ENCODE results near the gene AFAP1.

DNA sequence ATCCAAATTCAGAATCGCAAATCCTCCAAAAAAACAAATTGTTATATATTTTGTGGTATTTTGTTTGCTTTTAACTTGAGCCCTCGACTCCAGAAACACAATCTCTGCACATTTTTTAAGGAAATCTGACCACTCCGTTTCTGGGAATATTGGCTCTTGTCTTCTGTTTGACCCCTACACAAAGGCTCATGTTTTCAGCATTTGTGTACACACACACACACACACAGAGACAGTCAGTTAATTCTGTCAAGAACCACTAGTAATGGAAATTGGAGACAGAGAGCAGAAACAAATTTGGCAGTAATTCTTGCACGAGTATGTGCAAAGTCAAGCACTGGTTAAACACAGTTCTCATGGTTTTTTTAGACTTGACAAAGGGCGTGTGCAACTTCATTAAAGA is 115.4 kb downstream of the AFAP1 start:
- TF ChIP-seq EZH2phosphoT487 (IDR thresholded peaks at IDR 0.05; ENCODE audit: borderline replicate concordance), result no peak
- TF ChIP-seq, protein P1, sequence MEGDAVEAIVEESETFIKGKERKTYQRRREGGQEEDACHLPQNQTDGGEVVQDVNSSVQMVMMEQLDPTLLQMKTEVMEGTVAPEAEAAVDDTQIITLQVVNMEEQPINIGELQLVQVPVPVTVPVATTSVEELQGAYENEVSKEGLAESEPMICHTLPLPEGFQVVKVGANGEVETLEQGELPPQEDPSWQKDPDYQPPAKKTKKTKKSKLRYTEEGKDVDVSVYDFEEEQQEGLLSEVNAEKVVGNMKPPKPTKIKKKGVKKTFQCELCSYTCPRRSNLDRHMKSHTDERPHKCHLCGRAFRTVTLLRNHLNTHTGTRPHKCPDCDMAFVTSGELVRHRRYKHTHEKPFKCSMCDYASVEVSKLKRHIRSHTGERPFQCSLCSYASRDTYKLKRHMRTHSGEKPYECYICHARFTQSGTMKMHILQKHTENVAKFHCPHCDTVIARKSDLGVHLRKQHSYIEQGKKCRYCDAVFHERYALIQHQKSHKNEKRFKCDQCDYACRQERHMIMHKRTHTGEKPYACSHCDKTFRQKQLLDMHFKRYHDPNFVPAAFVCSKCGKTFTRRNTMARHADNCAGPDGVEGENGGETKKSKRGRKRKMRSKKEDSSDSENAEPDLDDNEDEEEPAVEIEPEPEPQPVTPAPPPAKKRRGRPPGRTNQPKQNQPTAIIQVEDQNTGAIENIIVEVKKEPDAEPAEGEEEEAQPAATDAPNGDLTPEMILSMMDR (conservative IDR thresholded peaks at IDR 0.05; ENCODE audit: low read length), result no peak

All from Loucy (cell line).